Measurements from ENCODE around the gene ACTN3. TPM values are rescaled to one million over a fixed set of nuclear protein-coding genes. Genes with fewer than 3 reads are reported as not detected.
"Not testable (repeated sequence)": the region's sequence is repeated elsewhere in the genome, so short reads cannot be mapped to it uniquely, and the experiment has no call there.

The ACTN3 gene
- total RNA-seq, 1 donor from 2014 or later: not detected

- intact Hi-C loops (cut with micrococcal nuclease): loop anchor here (1.0 to 5.0 kb wide), 7 partner anchors 23 to 365 kb away; partner anchors contain the start of genes ACTN3, PC, RBM14 and RBM4
These were observed 46.6 kb downstream of the ACTN3 start for GRCh38 chr11:66593303-66593635.

- intact Hi-C loops (cut with micrococcal nuclease): loop anchor here (1.0 to 5.0 kb wide), 7 partner anchors 23 to 365 kb away; partner anchors contain the start of genes ACTN3, PC, RBM14 and RBM4
These were observed 46.9 kb downstream of the ACTN3 start for GRCh38 chr11:66593650-66594049.

- intact Hi-C loops (cut with micrococcal nuclease): no loop called here
These were observed 48.7 kb downstream of the ACTN3 start for GRCh38 chr11:66595245-66595904.

- intact Hi-C loops (cut with micrococcal nuclease): no loop called here
These were observed 52.3 kb downstream of the ACTN3 start for GRCh38 chr11:66598993-66599392.

- intact Hi-C loops (cut with micrococcal nuclease): no loop called here
These were observed 53.5 kb downstream of the ACTN3 start for GRCh38 chr11:66600219-66600618.

GRCh38 chr11:66600631-66601233 is 54.0 kb downstream of the ACTN3 start:
- intact Hi-C loops (cut with micrococcal nuclease): no loop called here

GRCh38 chr11:66603072-66603471 is 56.4 kb downstream of the ACTN3 start:
- intact Hi-C loops (cut with micrococcal nuclease): no loop called here

GRCh38 chr11:66604155-66604554 is 57.5 kb downstream of the ACTN3 start:
- intact Hi-C loops (cut with micrococcal nuclease): no loop called here

GRCh38 chr11:66606608-66607007 is 59.9 kb downstream of the ACTN3 start:
- intact Hi-C loops (cut with micrococcal nuclease): not testable (repeated sequence)

- intact Hi-C loops (cut with micrococcal nuclease): no loop called here
These were observed 60.6 kb downstream of the ACTN3 start for GRCh38 chr11:66607126-66607834.

- intact Hi-C loops (cut with micrococcal nuclease): loop anchor here (10.0 kb wide), 1 partner anchor 135 kb away; a partner anchor contains a TSS
These were observed 63.3 kb downstream of the ACTN3 start for GRCh38 chr11:66609721-66610617.

GRCh38 chr11:66612458-66612857 is 65.8 kb downstream of the ACTN3 start:
- intact Hi-C loops (cut with micrococcal nuclease): loop anchor here (10.0 kb wide), 1 partner anchor 132 kb away; a partner anchor contains a TSS

Other genes starting within 250 kb of the ACTN3 start
- gene CD248, start 229.9 kb upstream of the ACTN3 start, total RNA-seq: 0.32 TPM in 2 replicates
- 1.3 and 2.0 TPM in 2 replicates for gene RIN1, start 210.5 kb upstream of the ACTN3 start, total RNA-seq
- 53.7 and 53.8 TPM in 2 replicates for gene BRMS1, start 201.8 kb upstream of the ACTN3 start, total RNA-seq
- gene B4GAT1, start 199.3 kb upstream of the ACTN3 start, total RNA-seq: 7.6 and 7.7 TPM in 2 replicates
- 6.1 and 6.8 TPM in 2 replicates for gene SLC29A2, start 175.1 kb upstream of the ACTN3 start, total RNA-seq
- 0.07 and 0.42 TPM in 2 replicates for gene NPAS4, start 125.9 kb upstream of the ACTN3 start, total RNA-seq
- gene MRPL11, start 108.1 kb upstream of the ACTN3 start, total RNA-seq: 60.4 and 60.5 TPM in 2 replicates
- gene PELI3, start 80.0 kb upstream of the ACTN3 start, total RNA-seq: 7.8 and 10.1 TPM in 2 replicates
- gene DPP3, start 66.5 kb upstream of the ACTN3 start, total RNA-seq: 94.0 and 94.1 TPM in 2 replicates
- 21.5 and 23.4 TPM in 2 replicates for gene BBS1, start 36.3 kb upstream of the ACTN3 start, total RNA-seq
- gene ZDHHC24, start 855 bp upstream of the ACTN3 start, total RNA-seq: 16.2 and 17.5 TPM in 2 replicates
- 1.2 and 2.0 TPM in 2 replicates for gene CTSF, start 21.7 kb downstream of the ACTN3 start, total RNA-seq
- 0.15 TPM in 1 of 2 replicates, not detected in the other for gene CCDC87, start 46.2 kb downstream of the ACTN3 start, total RNA-seq
- 36.8 and 42.7 TPM in 2 replicates for gene CCS, start 46.3 kb downstream of the ACTN3 start, total RNA-seq
- gene RBM14, start 69.7 kb downstream of the ACTN3 start, total RNA-seq: 147 and 160 TPM in 2 replicates
- gene RBM4, start 91.8 kb downstream of the ACTN3 start, total RNA-seq: 124 and 138 TPM in 2 replicates
- 15.4 and 16.8 TPM in 2 replicates for gene RBM4B, start 131.0 kb downstream of the ACTN3 start, total RNA-seq
- gene SPTBN2, start 182.3 kb downstream of the ACTN3 start, total RNA-seq: 0.05 and 0.39 TPM in 2 replicates

Data from T-helper 1 cell treated with Interleukin-12 subunit alpha and Interleukin-12 subunit beta and Interleukin-4 antibody, amounts not matched to agents 30 ng/mL and 1 ng/mL, for 36 hours (primary cell).